Measurements from ENCODE around the gene LYPD8.

DNA sequence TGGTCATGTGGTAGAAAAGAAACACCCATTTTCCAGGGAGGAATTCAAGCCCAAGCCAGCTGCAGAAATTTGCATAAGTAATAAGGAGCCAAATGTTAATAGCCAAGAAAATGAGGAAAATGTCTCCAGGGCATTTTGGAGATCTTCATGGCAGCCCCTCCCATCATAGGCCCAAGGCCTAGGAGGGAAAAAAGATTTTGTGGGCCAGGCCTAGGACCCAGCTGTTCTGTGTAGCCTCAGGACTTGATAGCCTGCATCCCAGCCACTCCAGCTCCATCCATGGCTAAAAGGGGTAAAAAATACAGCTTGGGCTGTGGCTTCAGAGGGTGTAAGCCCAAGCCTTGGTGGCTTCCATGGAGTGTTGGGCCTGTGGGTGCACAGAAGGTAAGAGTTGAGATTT, 21.4 kb upstream of the LYPD8 start:
- TF ChIP-seq, protein P1, sequence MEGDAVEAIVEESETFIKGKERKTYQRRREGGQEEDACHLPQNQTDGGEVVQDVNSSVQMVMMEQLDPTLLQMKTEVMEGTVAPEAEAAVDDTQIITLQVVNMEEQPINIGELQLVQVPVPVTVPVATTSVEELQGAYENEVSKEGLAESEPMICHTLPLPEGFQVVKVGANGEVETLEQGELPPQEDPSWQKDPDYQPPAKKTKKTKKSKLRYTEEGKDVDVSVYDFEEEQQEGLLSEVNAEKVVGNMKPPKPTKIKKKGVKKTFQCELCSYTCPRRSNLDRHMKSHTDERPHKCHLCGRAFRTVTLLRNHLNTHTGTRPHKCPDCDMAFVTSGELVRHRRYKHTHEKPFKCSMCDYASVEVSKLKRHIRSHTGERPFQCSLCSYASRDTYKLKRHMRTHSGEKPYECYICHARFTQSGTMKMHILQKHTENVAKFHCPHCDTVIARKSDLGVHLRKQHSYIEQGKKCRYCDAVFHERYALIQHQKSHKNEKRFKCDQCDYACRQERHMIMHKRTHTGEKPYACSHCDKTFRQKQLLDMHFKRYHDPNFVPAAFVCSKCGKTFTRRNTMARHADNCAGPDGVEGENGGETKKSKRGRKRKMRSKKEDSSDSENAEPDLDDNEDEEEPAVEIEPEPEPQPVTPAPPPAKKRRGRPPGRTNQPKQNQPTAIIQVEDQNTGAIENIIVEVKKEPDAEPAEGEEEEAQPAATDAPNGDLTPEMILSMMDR (IDR thresholded peaks at IDR 0.05 in 4 of 5, conservative IDR thresholded peaks at IDR 0.05 in 1 of 5) = no peak
- TF ChIP-seq POLR2A (IDR thresholded peaks at IDR 0.05) = no peak
